ENCODE data around the gene FAM110C.
"Not testable (repeated sequence)": the region's sequence is repeated elsewhere in the genome, so short reads cannot be mapped to it uniquely, and the experiment has no call there.

FAM110C gene

GRCh38 chr2:32068-32467, 14.2 kb downstream of the FAM110C start:
- DNase-seq (ENCODE audit: low read depth): no peak
- TF ChIP-seq CTCF (IDR thresholded peaks at IDR 0.05; ENCODE audit: control insufficient read depth, extremely low read depth, insufficient read depth): no peak
- no peak overlapping the region for H3K4me3 ChIP-seq (ENCODE audit: low read depth, low read length)

- no peak overlapping the region for H3K4me3 ChIP-seq (ENCODE audit: low read depth, low read length)
- DNase-seq (ENCODE audit: low read depth): no peak
These were observed 17.1 kb downstream of the FAM110C start for GRCh38 chr2:29253-29652.

GRCh38 chr2:28406-28975, 17.8 kb downstream of the FAM110C start:
- TF ChIP-seq CTCF (IDR thresholded peaks at IDR 0.05; ENCODE audit: control insufficient read depth, extremely low read depth, insufficient read depth): no peak
- DNase-seq (ENCODE audit: low read depth): no peak

More at GRCh38 chr2:29253-29652, 17.1 kb downstream of the FAM110C start:
- no peak for TF ChIP-seq CTCF (IDR thresholded peaks at IDR 0.05; ENCODE audit: control insufficient read depth, extremely low read depth, insufficient read depth)

GRCh38 chr2:26891-27290, 19.4 kb downstream of the FAM110C start:
- DNase-seq (ENCODE audit: low read depth): no peak
- no peak for TF ChIP-seq CTCF (IDR thresholded peaks at IDR 0.05; ENCODE audit: control insufficient read depth, extremely low read depth, insufficient read depth)
- no peak overlapping the region for H3K4me3 ChIP-seq (ENCODE audit: low read depth, low read length)

More at GRCh38 chr2:28406-28975, 17.8 kb downstream of the FAM110C start:
- no peak overlapping the region for H3K4me3 ChIP-seq (ENCODE audit: low read depth, low read length)

GRCh38 chr2:25543-25942, 20.8 kb downstream of the FAM110C start:
- no peak for TF ChIP-seq CTCF (IDR thresholded peaks at IDR 0.05; ENCODE audit: control insufficient read depth, extremely low read depth, insufficient read depth)
- no peak for DNase-seq (ENCODE audit: low read depth)
- H3K4me3 ChIP-seq (ENCODE audit: low read depth, low read length): no peak overlapping the region

GRCh38 chr2:24591-24990, 21.7 kb downstream of the FAM110C start:
- DNase-seq (ENCODE audit: low read depth); H3K4me3 ChIP-seq (ENCODE audit: low read depth, low read length): not testable (repeated sequence)

- H3K4me3 ChIP-seq (ENCODE audit: low read depth, low read length): no peak overlapping the region
- TF ChIP-seq CTCF (IDR thresholded peaks at IDR 0.05; ENCODE audit: control insufficient read depth, extremely low read depth, insufficient read depth): no peak
These were observed 22.2 kb downstream of the FAM110C start for GRCh38 chr2:24107-24506.

More at GRCh38 chr2:24107-24506, 22.2 kb downstream of the FAM110C start:
- no peak for DNase-seq (ENCODE audit: low read depth)

Measured in LNCaP clone FGC (cell line).